GM12872 (cell line): ENCODE results near the gene ATOH8.

Source experiments
- CTCF ChIP-seq: IDR thresholded peaks from 3 replicates; pipeline ENCODE4 v1.5.1; 2011; ENCODE audit warnings: low read depth, mild to moderate bottlenecking, low read length, moderate library complexity; ENCODE audit not compliant: insufficient read depth

The ATOH8 gene

GRCh38 chr2:85741211-85741832 is 12.5 kb upstream of the ATOH8 start:
- no peak for TF ChIP-seq CTCF

DNA sequence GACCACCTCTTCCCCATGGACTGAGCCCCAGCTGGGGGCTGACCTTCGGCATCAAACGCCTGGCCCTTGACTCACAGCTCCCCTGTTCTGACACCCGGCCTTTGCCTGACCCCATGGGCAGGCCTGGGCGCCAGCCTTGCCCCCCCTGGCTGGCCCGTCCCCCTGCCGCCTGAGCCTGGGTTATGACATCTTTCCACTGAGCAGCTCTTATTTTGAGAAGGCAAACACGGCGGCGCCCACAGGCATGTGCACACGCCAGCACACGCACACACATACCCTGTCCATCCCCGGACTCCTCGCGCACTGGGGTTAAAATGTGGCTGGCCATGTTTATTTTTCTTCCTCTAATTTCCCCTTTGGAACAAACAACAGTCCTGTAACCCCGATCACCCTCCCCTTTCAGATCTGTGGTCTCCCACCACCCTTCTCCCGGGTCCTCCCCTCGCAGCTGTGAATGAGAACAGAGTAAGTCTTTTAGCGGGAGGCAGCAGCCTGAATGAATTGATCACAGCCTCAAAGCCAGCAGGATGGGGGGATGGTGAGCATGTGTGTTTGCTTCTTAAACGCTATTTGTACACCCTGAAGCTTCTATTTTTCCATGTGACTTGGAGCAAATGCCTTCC is 11.8 kb upstream of the ATOH8 start:
- no peak for TF ChIP-seq CTCF

GRCh38 chr2:85743304-85743978 is 10.3 kb upstream of the ATOH8 start:
- TF ChIP-seq CTCF = no peak

DNA sequence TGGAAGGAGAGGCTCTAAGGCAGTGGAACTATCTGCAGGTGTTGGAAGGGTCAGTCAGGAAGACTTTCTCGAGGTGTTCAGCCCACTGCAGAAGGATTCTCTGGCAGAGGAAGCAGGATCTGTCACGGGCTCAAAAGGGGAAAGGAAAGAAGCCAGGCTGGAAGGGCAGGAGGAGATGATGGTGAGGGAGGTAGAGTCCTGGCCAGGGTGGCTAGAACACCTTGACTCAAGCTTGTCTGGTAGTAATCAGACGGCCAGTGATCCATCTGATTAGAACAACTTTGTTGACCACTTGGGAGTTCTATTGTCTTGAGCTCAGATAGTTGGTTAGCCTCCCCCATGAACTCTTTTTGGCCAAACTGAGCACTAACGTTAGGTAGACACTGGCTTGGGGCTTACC is 9.7 kb upstream of the ATOH8 start:
- TF ChIP-seq CTCF = no peak

- no peak for TF ChIP-seq CTCF
Measured at GRCh38 chr2:85744741-85745601, 8.8 kb upstream of the ATOH8 start.

DNA sequence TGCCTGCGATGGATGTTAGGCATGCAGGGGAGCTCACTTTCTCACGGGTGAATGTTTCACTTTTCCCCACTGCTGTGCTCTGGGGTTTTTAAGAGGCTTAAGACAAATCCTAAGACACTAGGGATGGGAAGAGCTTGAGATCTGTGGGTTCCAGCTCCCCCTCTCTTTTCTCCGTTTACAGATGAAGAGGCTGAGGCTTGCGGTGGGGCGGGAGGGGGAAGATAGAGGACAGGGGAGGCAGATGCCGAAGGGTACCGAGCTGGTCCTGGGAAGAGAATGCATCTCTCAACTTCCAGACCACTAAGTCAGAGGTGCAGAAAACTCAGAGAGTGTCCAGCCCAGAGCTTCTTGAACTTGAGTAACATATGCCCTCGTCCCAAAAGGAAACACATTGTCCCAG is 8.2 kb upstream of the ATOH8 start:
- no peak for TF ChIP-seq CTCF
